D721Med (cell line): Measurements from ENCODE around the gene VAC14.

Experiments
- DNase-seq: peaks from one replicate; pipeline ENCODE4 v3.0.0; 2011; ENCODE audit warnings: low spot score; ENCODE audit not compliant: insufficient read length
- FAIRE-seq: peaks from 2 replicates; lab custom pipeline; 2011; peaks lifted over from hg19 to GRCh38; lab: Jason Lieb, UNC
- TF ChIP-seq, protein P1 (sequence below): IDR thresholded peaks from 2 replicates; pipeline ENCODE4 v1.5.1; 2012; ENCODE audit warnings: mild to moderate bottlenecking, control low read depth; ENCODE audit not compliant: insufficient read depth; ENCODE audit errors: missing control alignments

VAC14 gene

DNA sequence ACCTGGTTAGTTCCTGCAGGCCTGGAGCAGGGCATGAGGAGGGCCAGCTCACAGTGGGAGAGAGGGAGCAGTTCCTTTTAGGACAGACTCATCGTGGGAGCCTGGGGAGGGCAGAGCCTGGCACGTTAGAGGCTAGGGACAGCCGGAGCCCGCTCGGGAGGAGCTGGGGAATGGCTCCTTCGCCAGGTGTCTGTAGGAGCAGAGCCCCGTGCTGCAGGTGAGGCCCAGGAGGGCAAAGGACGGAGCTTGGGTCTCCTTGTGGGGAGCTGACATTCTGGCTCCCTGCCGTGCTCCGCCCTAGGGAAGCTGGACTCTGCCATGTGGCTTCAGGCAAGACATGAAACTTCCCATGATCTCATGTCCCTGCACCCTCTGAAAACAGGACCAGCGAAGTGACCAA, 96.4 kb downstream of the VAC14 start:
- FAIRE-seq = no peak
- no peak for DNase-seq
- TF ChIP-seq, protein P1, sequence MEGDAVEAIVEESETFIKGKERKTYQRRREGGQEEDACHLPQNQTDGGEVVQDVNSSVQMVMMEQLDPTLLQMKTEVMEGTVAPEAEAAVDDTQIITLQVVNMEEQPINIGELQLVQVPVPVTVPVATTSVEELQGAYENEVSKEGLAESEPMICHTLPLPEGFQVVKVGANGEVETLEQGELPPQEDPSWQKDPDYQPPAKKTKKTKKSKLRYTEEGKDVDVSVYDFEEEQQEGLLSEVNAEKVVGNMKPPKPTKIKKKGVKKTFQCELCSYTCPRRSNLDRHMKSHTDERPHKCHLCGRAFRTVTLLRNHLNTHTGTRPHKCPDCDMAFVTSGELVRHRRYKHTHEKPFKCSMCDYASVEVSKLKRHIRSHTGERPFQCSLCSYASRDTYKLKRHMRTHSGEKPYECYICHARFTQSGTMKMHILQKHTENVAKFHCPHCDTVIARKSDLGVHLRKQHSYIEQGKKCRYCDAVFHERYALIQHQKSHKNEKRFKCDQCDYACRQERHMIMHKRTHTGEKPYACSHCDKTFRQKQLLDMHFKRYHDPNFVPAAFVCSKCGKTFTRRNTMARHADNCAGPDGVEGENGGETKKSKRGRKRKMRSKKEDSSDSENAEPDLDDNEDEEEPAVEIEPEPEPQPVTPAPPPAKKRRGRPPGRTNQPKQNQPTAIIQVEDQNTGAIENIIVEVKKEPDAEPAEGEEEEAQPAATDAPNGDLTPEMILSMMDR = no peak

DNA sequence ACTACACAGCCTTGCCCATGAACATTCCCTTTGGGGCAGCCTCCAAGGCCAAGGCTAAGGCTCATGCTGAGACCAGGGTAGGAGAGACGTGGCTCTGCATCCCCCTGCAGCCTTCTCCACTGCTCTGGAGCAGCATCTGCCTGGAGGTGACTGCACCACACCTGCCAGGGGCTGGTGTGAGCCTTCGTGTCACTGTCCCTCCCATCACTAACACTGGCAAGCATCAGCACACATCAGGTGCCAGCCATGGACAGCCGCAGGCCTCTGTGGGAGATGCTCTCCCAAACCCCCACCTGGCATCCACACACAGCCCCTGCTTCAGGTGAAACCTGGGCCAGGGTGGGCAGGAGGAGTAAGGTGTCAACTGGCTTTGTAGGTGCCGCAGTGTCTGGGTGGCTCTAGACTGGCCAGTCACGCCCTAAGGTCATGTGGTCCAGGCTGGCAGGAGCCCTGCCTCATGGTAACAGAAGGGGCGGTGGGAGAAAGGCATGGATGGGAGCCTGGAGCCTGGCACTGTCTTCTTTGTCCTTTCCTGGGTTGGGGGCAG, 97.0 kb downstream of the VAC14 start:
- TF ChIP-seq, protein P1 = no peak
- no peak for DNase-seq
- no peak for FAIRE-seq

DNA sequence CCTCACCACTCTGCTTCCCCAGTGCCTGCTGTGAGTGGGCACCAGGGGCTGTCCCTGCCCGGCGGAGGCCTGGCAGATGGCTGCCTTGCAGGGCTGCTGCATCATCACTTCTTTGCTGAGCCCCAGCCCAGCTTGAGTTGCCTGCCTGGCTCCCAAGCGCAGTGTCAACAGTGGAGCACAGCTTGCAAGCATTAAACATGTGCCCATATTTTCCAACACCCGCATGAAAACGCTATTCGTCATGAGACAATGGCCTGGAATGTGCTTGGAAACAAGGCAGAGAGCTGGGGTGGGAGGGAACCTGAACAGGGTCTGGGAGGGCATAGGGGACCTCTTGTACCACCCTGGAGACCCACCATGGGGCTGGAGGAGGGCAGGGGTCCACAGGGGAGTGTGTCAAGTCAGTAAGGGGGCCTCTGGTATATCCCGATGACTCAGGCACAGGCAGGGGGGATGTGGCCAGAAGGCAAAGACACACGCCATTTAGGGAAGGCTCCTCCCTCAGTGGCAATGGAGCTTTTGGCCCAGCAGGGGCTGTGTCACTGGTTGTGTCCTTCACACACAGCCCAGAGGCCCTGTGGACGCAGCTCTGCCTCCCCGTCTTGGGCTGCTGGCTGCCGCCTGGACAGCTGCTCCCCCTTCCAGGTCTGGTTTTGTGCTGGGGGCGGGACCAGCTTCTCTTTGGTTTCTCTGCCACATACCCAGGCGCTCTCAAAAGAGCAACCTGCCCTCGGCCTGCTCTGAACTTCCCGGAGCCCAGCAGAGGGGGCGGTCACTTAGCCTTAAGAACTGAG, 97.7 kb downstream of the VAC14 start:
- TF ChIP-seq, protein P1 = no peak
- FAIRE-seq (no peak), DNase-seq (no peak)

GRCh38 chr16:70702624-70703023, 98.3 kb downstream of the VAC14 start:
- TF ChIP-seq, protein P1 = no peak
- DNase-seq (no peak), FAIRE-seq (no peak)

DNA sequence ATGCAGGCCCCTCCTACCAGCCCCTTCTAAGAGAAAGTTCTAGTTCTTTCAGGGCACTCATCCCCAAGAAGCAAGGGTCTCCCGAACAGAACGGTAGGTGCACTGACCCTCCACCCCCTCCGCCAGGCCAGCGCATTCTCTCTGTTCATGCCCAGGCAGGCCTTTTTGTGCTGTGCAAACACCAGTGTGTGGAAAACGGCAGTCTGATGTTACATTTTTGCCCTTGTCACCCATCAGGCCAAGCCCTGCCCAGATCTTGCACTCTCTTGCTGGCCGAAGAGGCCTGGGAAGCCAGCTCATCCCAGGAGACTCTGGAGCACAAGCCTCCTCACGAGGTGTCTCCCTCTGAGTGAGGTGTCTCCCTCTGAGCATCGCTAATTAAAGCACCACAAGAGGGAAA, 99.0 kb downstream of the VAC14 start:
- DNase-seq (no peak), FAIRE-seq (no peak)
- TF ChIP-seq, protein P1 = no peak

DNA sequence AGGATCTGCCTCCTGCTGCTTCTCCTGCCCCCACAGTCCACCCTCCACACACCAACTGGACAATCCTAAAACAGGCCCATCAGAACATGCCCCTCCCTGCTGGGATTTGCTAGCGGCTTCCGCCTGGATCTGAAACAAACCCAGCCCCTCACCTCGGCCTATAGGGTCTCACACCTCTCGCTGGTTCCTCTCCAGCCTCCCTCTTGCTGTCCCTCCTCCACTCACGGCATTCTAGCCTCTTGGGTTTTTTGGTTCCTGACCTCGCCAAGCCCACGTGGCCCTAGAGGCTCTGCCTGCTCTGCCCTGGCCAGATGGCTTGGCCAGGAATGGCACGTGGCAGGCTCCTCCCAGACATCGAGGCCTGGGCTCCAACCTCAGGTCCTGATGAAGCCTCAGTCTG, 99.4 kb downstream of the VAC14 start:
- TF ChIP-seq, protein P1 = no peak
- DNase-seq = no peak
- no peak for FAIRE-seq

DNA sequence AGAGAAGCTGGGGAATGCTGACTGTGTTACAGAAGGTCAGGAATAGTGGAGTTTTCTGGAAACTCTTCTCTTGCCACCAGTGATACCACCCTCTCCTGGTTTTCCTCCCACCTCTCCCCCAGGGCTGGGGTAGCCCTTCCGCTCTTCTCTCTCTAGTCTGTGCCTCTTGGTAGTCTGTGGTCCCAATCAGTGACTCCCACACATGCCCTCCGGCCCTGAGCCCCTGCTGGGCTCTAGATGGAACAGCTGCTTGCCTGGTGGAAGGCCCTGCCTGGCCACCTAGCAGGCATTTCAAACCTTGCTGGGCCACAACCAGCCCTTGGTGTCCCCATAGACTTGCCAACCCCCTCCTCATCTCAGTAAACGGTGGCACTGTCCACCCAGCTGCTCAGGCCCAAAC, 99.9 kb downstream of the VAC14 start:
- DNase-seq = no peak
- TF ChIP-seq, protein P1 = no peak
- no peak for FAIRE-seq
